CD4-positive, alpha-beta T cell treated with Interferon alpha-2 for 1 hour (primary cell): Measurements from ENCODE around the gene PDE10A.
"Not testable (repeated sequence)": the region's sequence is repeated elsewhere in the genome, so short reads cannot be mapped to it uniquely, and the experiment has no call there.

Experiments
- DNase-seq, 2 donors: peaks; one replicate each; pipeline ENCODE4 v3.0.0-alpha.2; 2020 to 2022

Gene PDE10A

DNA sequence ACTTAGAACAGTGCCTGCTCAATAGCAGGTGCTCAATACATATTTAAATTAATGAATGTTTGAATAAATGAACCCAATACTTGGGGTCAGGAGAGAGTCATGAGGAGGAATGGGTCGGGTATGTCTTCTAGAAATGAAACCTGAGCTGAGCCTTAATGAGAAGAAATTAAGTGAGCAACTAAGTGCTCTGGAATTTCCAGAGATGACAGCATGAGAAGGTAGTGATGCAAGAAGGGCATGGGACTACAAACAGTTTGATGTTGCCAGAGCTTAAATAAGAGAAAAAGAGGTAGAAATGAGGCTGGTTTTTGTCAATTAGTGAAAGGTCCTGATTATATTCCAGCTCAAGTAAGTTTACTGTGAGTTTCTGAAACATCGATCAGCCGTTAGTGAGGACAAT, 82.9 kb downstream of the PDE10A start:
- no peak for DNase-seq

DNA sequence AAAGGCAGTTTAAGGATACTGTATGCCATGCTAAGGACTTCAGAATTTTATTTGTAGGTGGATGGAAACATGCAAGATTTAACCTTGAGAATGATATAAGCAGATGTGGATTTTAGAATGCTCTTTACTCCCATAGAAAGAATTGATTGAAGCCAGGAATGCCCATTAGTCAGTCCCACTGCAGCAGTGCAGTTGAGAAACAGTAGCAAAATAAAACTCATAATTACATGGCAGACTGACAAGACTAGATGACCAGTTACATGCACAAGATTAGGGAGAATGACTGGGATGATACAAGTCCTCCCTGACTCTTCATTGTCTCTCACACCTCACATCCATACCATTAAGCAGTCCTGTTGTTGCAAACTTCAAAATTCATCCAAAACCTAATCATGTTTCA, 83.9 kb downstream of the PDE10A start:
- DNase-seq: no peak

DNA sequence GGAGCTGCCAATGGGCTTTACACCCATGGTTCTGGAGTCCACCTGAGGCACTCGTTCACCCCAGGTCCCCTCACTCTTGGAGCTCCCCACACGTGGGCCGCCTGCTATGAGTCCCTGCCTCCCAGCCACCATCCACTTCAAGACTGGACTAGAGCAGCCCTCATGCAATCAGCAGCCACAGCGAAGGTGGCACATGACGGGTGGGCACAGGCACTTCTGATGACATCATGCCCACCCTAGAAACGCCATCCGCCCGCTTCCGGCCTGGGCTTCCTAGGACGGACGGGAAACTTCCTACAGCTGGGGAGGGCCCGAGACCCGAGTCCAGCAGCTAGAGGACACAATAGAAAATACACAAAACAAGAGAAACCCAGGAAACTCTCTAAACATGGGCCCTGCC, 85.5 kb downstream of the PDE10A start:
- no peak for DNase-seq

DNA sequence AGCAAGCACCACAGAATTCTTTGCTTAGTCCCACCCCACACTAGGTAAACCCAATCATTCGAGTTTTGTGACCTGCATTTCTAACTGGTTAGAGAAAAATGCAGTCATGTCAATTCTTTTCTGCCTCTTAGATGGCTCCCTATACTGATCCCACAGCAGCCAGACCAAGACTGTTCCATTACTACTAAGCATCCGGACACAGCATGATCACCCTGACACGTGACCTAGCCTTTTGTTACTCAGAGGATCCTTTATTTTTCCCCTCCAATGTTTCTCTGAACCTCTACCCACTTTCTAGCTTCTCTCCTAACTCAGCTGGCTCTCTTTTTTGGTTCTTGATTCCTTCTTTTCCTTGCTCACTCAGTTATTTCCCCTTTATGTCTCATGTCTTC, 87.9 kb downstream of the PDE10A start:
- DNase-seq: no peak

DNA sequence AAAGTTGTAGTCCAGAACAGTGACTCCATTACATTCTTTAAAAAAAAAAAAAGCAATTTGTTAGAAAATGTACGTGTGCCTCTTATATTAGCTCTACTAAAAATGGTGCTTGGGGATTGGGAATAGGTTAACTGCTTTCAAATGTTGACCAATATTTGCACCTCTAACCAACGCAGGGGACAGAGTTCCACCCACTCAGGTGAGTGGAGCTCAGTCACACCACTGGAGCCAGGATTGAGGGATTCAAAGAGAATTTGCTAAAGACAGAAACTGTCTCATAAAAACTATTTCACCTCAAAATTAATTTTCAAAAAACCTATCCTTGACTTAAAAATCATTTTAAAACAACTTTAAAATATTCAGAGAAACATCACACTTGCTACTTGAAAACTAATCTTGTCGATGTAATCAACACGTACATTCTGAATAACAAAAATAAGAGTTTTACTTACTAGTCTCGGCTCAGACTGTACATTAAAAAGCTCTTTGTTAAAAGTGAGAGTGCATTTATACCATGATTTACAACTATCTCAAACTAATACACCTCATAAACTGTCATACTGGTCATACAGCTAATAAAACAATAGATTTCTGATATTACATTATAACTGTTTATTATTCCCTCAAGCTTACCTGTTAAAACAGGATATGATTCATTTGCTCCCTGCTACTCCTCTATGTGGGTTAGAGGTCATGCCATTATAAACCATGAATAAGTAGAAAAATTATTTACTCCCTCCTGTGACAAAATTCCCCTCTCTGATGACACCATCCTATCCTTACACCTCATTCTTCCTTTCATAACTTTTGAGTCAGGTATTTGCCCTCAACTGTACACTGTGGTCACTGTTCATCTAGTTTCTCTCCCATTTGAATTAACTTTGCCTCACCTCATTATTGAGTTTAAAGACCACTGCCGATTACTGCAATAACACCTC, 88.6 kb downstream of the PDE10A start:
- DNase-seq: no peak

DNA sequence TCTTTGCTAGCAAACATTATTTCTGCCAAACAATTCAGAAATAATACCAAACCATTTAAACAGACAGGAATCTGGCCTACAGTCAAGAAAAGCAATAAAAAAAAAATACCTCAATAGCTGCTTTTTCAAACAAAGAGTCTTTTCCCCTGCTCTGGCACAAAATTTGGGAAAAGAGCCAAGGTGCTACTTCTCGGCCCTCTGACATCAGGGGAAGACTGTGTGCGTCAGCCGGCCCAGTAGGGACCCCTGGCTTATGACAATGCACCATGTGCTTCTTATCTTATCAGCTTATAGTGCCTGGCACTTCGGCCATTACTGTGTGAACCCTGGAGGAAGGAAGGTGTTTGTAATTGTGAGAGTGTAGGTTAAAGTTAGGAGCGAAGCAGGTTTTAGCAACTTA, 89.4 kb downstream of the PDE10A start:
- DNase-seq: no peak

DNA sequence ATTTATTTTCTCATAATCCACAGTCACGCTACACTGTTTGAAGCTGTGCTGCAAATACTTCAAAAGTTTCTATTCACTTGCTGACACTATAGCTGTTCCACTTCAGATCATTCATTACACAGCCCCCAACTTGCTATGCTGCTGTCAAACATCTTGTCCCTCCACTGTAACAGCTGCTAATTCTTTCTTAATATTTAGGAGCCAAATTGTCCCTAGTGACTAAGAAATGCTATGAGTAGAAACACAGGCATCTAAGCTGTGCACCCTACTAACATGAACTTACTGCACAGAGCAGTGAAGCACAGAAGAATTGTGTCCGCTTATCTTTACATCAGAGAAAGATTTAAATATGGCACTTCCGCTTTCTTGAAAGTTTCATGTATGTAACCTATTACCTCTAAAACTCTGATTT, 91.3 kb downstream of the PDE10A start:
- DNase-seq: no peak

DNA sequence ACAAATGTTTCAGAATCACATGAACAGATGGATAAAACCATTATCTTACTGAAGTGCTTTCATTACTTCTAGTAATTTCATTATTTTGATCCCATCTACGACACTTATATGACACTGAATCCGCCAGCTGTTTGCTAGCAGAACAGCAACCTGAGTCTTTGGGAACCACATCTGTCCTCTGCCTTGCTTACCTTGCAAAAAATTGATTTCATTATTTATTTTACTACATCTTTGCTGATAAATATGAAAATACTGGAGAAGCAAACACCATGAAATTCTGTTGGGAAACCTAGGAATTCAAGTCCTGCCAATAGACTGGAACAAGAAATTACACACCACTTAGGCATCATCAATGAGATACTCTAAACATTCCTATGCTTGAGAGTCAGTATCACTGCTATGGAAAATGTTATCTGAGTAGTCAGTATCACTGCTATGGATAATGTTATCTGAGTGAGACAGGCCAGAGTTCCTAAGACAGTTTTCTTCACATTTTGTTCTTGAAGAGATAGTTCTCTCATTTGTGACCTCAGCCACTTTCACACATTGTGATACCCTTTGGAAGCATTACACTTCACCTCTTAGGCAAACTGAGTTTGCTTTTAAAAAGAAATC, 91.9 kb downstream of the PDE10A start:
- no peak for DNase-seq

DNA sequence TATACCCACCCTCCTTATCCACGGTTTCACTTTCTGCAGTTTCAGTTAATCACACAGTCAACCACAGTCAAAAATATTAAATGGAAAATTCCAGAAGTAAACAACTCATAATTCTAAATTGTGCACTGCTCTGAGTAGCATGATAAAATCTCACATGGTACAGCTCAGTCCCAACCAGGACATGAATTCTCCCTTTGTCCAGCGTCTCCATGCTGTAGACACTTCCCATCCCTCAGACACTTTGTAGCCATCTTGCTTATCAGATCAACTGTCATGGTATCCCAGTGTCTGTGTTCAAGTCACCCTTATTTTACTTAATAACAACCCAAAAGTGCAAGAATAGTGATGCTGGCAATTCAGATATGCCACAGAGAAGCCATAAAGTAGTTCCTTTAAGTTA, 94.7 kb downstream of the PDE10A start:
- no peak for DNase-seq

DNA sequence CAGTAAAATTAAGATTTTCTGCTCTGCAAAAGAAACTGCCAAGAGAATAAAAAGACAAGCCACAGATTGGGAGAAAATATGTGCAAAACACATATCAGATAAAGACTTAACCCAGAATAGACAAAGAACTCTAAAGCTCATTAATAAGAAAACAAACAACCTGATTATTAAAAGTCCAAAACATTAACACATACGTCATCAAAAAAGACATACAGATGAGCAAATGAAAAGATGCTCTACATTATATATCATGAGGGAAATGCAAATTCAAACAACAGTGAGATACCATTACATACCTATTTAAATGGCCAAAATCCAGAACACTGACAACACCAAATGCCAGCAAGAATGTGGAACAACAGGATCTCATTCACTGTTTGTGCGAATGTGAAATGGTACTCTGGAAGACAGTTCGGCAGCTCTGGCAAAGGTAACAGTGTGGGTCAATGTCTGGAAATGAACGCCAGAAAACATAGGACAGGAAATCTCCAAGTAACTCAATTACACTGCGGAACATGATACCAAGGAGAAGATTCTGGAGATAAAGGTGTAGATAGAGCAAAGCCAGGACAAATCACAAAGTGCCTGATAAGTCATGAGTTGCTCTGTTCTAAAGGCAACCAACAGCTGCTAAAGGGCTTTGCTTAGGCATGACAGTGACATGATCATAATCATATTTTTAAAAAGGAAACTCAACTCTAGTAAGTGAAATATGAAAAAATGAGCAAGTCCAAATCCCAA, 96.8 kb downstream of the PDE10A start:
- DNase-seq: no peak

DNA sequence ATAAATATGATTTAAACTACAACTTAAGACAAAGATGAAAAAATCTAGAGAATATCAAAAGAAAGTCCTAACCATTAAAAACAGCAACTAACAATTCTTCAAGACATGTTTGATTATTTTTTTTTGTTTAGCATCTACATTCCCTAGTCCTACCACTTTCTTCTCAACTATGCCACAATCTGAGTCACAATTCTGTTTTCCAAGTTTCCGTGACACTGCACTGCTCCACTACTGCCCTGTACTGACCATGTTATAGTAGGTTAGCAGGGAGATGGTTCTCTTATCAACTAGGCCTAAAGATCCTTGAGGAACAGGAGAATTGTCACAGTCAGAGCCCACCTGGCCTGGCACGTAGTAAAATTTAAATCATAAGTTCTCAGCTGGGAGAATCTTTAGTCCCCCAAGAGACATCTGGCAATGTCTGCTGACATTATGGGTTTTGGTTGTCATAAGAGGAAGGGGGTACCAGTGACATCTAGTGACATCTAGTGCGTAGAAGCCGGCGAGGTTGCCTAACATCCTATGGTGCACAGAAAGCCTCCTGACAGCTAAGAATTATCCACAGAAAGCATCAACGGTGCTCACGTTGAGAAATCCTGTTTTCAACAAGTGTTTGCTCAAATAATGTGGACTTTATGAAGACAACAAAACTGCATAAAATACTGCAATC, 100.5 kb downstream of the PDE10A start:
- DNase-seq: no peak

DNA sequence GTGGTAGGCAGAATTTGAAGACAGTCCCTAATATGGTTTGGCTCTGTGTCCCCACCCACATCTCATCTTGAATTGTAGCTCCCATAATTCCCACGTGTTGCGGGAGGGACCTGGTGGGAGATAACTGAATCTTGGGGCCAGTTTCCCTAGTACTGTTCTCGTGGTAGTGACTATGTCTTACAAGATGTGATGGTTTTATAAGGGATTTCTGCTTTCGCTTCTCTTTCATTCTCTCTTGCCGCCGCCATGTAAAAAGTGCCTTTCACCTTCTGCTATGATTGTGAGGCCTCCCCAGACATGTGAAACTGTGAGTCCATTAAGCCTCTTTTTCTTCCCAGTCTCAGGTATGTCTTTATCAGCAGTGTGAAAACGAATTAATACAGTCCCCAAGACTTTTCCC, 103.4 kb downstream of the PDE10A start:
- DNase-seq: no peak

DNA sequence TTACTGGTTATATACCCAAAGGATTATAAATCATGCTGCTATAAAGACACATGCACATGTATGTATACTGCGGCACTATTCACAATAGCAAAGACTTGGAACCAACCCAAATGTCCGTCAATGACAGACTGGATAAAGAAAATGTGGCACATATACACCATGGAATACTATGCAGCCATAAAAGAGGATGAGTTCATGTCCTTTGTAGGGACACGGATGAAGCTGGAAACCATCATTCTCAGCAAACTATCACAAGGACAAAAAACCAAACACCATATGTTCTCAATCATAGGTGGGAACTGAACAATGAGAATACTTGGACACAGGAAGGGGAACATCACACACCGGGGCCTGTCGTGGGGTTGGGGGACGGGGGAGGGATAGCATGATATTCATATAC, 104.9 kb downstream of the PDE10A start:
- not testable (repeated sequence) for DNase-seq

DNA sequence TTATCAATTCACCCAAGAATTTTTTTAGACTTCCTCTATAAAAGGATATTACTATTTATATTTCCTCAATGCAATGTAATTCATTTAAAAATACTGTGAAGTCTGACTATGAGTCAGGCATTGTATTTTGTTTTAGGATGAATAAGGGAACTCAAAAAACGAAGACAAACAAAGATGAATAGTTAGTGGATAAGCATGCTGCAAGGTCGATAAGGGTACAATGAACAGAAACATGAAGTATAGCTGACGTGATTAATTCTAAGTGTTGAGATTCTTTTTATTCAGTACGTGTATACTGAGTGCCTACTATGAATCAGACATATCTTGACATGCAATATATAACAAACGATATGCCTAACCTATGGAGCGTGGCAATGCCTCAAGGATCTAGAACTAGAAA, 105.4 kb downstream of the PDE10A start:
- DNase-seq: no peak

DNA sequence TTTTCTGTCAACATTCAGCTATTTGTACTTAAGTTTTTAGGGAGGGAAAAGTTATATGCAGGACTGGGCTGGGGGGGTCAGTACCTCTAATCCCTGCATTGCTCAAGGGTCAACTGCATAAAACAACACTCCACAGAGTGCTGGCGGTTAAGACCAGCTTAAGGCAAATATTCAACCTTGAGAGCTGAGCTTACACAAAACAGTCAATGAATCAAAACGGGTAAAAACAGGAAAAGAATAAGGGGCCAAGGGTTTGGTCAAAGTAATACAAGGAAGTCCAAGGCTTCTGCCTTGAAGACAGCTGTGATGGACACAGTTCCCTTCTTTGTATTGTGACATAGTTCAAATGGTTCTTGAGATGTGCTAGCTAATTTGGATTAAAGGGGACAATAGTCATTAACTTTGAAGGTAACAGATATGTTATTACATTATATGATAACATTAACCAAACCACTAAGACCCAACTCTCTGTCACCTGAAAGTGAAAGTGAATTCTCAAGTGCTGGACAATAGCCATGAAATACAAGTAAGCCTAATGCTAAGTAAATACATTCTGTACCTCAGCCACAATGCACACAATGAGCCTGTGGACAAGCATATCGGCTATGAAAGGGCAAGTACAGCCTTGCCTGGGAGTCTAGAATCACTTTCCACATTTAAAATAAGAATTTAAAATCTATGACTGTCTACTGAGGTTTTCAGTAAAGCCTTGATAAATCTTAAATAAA, 106.8 kb downstream of the PDE10A start:
- no peak for DNase-seq

DNA sequence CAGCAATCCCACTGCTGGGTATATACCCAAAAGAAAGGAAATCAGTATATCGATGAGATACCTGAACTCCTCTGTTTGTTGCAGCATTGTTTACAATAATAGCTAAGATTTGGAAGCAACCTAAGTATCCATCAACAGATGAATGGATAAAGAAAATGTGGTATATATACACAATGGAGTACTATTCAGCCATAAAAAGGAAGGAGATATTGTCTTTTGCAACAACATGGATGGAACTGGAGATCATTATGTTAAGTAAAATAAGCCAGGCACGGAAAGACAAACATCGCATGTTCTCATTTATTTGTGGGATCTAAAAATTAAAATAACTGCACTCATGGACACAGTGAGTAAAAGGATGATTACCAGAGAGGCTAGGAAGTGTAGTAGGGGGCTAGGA, 108.4 kb downstream of the PDE10A start:
- not testable (repeated sequence) for DNase-seq

DNA sequence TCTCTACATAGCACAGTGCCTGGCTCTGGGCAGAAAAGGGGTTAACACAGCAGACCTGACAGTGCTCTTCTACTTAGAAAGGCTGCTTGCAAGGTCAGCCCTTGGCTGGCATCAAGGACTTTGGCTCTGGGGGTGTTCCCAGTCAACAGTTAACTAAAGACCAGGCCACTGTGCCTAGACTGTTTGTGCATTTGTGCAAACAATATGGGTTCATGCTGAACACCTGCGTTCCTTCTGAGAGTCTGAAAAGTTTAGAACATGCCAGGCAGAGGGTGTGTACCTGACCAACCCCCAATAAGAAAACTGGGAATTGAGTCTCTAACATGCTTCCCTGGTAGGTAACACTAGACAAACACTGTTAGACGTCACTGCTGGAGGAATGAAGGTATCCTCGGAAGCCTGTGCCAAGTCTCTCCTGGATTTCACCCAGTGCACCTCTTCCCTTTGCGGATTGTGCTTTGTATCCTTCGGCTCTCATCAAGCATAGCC, 110.7 kb downstream of the PDE10A start:
- no peak for DNase-seq

DNA sequence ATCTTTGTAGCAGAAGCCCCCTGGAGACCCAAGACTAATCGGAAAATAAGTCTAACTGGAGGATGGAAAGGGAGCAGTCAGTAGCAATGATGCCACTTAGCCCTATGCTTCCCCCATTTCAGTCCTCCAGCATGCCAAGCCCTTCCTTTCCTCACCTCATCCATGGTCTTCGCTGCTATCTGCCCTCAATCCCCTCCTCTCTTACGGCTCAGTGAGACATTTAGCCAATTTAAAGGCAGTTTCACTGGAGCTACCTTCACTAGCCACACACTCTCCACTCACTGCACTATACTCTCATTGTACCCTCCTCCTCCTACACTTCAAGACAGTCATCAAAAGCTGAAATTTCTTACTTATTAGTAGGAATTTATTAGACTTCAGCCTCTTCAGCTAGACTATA, 111.2 kb downstream of the PDE10A start:
- no peak for DNase-seq

DNA sequence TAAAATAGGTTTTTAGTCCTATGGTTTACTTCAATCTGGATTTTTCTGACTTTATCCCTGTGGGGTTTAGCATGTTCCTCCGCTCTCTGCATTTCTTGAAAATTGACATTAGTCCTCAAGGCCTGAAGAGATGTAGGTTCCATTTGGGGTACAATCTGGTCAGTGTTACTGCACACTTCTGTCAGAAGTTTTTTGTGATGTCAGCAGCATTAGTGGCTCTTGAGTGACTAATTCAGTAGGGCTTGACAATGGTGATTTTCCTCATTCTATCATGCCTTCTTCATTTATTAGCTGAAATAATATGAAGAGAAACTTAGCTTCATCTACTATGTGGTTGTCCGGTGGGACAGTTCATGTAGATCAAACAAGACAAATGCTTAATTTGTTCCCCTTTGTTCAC, 114.6 kb downstream of the PDE10A start:
- no peak for DNase-seq

DNA sequence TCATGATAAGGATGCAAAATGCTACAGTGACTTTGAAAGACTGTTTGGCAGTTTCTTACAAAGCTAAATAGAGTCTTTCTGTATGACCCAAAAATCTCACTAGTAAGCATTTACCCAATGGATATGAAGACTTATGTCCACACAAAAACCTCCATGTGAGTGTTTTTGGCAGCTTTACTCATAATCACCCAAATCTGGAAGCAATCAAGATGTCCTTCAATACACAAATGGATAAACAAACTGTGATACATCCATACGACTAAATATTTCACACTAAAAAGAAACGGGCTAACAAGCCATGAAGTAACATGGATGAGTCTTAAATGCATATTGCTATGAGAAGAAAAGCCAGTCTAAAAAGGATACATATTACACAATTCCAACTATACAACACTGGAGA, 117.2 kb downstream of the PDE10A start:
- DNase-seq: no peak

DNA sequence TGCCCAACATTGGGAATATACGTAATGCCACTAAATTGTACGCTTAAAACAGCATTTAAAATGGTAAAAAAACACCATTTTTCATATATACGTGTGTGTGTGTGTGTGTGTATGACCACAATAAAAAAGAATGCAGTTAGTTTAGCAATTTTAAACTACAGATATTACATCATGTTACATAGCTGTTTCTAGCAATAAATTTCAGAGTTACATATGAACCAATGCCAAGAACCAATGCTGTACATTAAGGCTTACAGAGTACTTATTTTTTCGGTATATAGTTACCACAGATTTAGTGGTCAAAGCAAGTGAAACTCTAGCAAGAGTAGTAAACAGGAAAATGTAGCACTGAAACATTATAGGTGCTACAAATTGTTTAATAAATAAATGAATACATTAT, 119.3 kb downstream of the PDE10A start:
- DNase-seq: no peak

DNA sequence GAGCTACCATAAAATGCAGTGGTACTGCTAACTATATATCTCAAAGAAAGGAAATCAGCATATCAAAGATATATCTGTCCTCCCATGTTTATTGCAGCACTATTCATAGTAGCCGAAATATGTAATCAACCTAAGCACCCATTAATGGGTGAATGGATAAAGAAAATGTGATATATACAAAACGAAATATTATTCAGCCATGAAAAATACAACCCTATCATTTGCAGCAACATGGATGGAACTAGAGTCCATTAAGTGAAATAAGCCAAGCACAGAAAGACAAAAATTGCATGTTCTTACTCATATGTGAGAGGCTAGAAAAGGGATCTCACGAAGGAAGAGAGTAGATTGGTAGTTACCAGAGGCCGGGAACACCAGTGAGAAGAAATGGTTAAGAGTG, 126.1 kb downstream of the PDE10A start:
- DNase-seq: no peak
